ENCODE data around the gene SHLD1. TPM values are rescaled to one million over a fixed set of nuclear protein-coding genes. Genes with fewer than 3 reads are reported as not detected.

Gene SHLD1
- total RNA-seq, 1 experiment from 2014 or later: 2.4 TPM

GRCh38 chr20:5772704-5773103, 22.5 kb downstream of the SHLD1 start:
- no peak overlapping the region for H3K4me3 ChIP-seq (replicated peaks in 1 of 2; ENCODE audit: low read depth in 1 of 2, low read length in 2 of 2)

More at GRCh38 chr20:5772704-5773103, 22.5 kb downstream of the SHLD1 start:
- ChIA-PET RAD21 (ENCODE audit: low non-redundant PET in 1 of 2, low total read pairs in 2 of 2, uncharacterized antibody in 2 of 2, unreplicated experiment in 2 of 2) (no interaction called here), POLR2A (no interaction called here), CTCF (interaction anchor here (1.8 kb wide), 1 partner anchor 15 kb away, joined by 6 read pairs; no protein-coding TSS in a partner anchor)
- ATAC-seq (no peak), DNase-seq (ENCODE audit: low read depth, low spot score) (no peak)
- no peaks in the 10 kb centered on the region for H3K9me3 ChIP-seq (ENCODE audit: control insufficient read depth in 1 of 2, insufficient read depth in 1 of 2, low read depth in 1 of 2, low read length in 2 of 2)
- no peaks in the 10 kb centered on the region for H4K20me1 ChIP-seq (ENCODE audit: insufficient read depth)
- no TSS peak for BruUV-seq (replicated peaks)
- no peaks in the 10 kb centered on the region for H3K79me2 ChIP-seq (ENCODE audit: insufficient read depth, low read length)
- H3K4me1 ChIP-seq (ENCODE audit: control insufficient read depth in 1 of 2, insufficient read depth in 2 of 2, low read length in 2 of 2): no peaks in the 10 kb centered on the region
- H3K27ac ChIP-seq (ENCODE audit: low read depth, low read length): no peak overlapping the region
- no peaks in the 10 kb centered on the region for H3K9me2 ChIP-seq (ENCODE audit: insufficient read depth)
- H3K36me3 ChIP-seq (ENCODE audit: control insufficient read depth in 1 of 2, insufficient read depth in 2 of 2, low read length in 2 of 2): no peaks in the 10 kb centered on the region
- H3K9ac ChIP-seq (ENCODE audit: low read length): no peak overlapping the region
- no peaks in the 10 kb centered on the region for H3K27me3 ChIP-seq (ENCODE audit: insufficient read depth, low read length)
- H2AFZ ChIP-seq (ENCODE audit: low read depth, low read length, poor library complexity, severe bottlenecking): no peak overlapping the region
- H3K4me2 ChIP-seq (ENCODE audit: low read length): no peak overlapping the region
- intact Hi-C loops (cut with micrococcal nuclease): no loop called here
- TF ChIP-seq YY1 (IDR thresholded peaks at IDR 0.05; ENCODE audit: extremely low read depth, insufficient replicate concordance, low read depth, low read length): no peak
- no peak for TF ChIP-seq EZH2 (IDR thresholded peaks at IDR 0.05)
- TF ChIP-seq REST (IDR thresholded peaks at IDR 0.05; ENCODE audit: low read depth): no peak
- no peak for TF ChIP-seq EZH2phosphoT487 (IDR thresholded peaks at IDR 0.05; ENCODE audit: borderline replicate concordance)
- no peak for TF ChIP-seq FOSL1 (IDR thresholded peaks at IDR 0.05; ENCODE audit: low read depth)
- TF ChIP-seq ZNF274 (IDR thresholded peaks at IDR 0.05; ENCODE audit: low read depth, low read length): no peak
- TF ChIP-seq SP1 (IDR thresholded peaks at IDR 0.05; ENCODE audit: low read depth): no peak
- no peak for TF ChIP-seq ELF1 (IDR thresholded peaks at IDR 0.05; ENCODE audit: borderline replicate concordance, low read depth)

All from HCT116 (cell line).